Right cardiac atrium (tissue), 5 donors: ENCODE data around the gene GPR17. TPM values are rescaled to one million over a fixed set of nuclear protein-coding genes. Genes with fewer than 3 reads are reported as not detected.

Experiments used
- ATAC-seq, 2 donors: fragments of 200-7000 bp; cut with Tn5 transposase; one replicate each; pipeline versions ENCODE4 v1.8.0 to v1.9.1; 2020; ENCODE audit warnings: moderate library complexity in 2 of 2, mild to moderate bottlenecking in 1 of 2
- DNase-seq, 3 donors: peaks; one replicate each; pipeline ENCODE4 v3.0.0-alpha.2; 2020
- H3K27ac ChIP-seq: one replicate; pipeline ENCODE4 v1.5.1; 2013; ENCODE audit warnings: mild to moderate bottlenecking, low read length, control low read depth, moderate library complexity
- H3K27me3 ChIP-seq: one replicate; pipeline ENCODE4 v1.6.1; 2013; ENCODE audit not compliant: control insufficient read depth, insufficient read depth
- H3K4me1 ChIP-seq: one replicate; pipeline ENCODE4 v1.6.1; 2013; ENCODE audit warnings: low read length; ENCODE audit not compliant: control insufficient read depth, insufficient read depth
- H3K4me3 ChIP-seq: one replicate; pipeline ENCODE4 v1.5.1; 2013; ENCODE audit warnings: low read length, control low read depth
- H3K9me3 ChIP-seq: one replicate; pipeline ENCODE4 v1.6.1; 2013; ENCODE audit warnings: low read length; ENCODE audit not compliant: control insufficient read depth
- WGBS: extraction: QIAGEN DNeasy Blood & Tissue Kit; methylation state at CpG from one replicate; pipeline ENCODE4 v1.1.7; 2013; 5-methylcytosine and 5-hydroxymethylcytosine counted together
- intact Hi-C, 4 donors: fragments of 100-400 bp; cut with DNase I; formaldehyde crosslinking; loops; one replicate each; pipeline versions ENCODE4 v1.11.0 to v1.14.0; 2022 to 2023
- polyA plus RNA-seq: library from polyadenylated mRNA; stranded (reverse); fragments of 200-250 nt; gene quantifications from one replicate; pipeline ENCODE4 v1.2.3, GENCODE V29; 2013
- total RNA-seq, 4 donors: library from RNA; stranded (reverse); fragmentation: NEBNext Ultra II Directional; extraction: Animal tissue kit (Norgen Biotek cat#: 25700); gene quantifications; one replicate each; pipeline ENCODE4 v1.2.1, GENCODE V29; 2021
- donor health status: healthy with polysubstance abuse.
- donor health status: DM: no; HTN: yes; CAD: no.
- donor health status: DM: no; HTN: no; CAD: no.
- donor health status: DM: no; HTN: yes; CAD: no; lungs with severe emphysema.
- donor health status: DM: yes; HTN: yes; CAD: no.

The GPR17 gene
- total and polyA plus RNA-seq, 5 donors, result 0.31 to 4.0 (median 0.40) TPM; not detected in 2

- intact Hi-C loops, result no loop called here
- H3K4me3 ChIP-seq, result no peak overlapping the region
- peaks cover 11% of the 10 kb centered on the region for H3K4me1 ChIP-seq
- DNase-seq (peak; percentile 32 to 66 (median 61)), ATAC-seq (no peak)
- no peaks in the 10 kb centered on the region for H3K9me3 ChIP-seq
- WGBS, result 76% methylated on average over 17 of the region's 17 CpGs
- H3K27me3 ChIP-seq, result no peaks in the 10 kb centered on the region
- H3K27ac ChIP-seq, result peak overlapping the region; percentile 20
These were observed 13.9 kb upstream of the GPR17 start for GRCh38 chr2:127631997-127632581.

- Histone ChIP-seq H3K27ac (peak overlapping the region; percentile 20), H3K9me3 (no peaks in the 10 kb centered on the region), H3K4me3 (no peak overlapping the region), H3K27me3 (no peaks in the 10 kb centered on the region), H3K4me1 (peaks cover 11% of the 10 kb centered on the region)
- DNase-seq (peak; percentile 13 to 59 (median 42)), ATAC-seq (no peak)
- 79% methylated on average over 25 of the region's 25 CpGs for WGBS
- intact Hi-C loops, result no loop called here
These were observed 13.1 kb upstream of the GPR17 start for GRCh38 chr2:127632592-127633489.

- Histone ChIP-seq H3K27ac (peak overlapping the region; percentile 3), H3K4me3 (no peak overlapping the region), H3K4me1 (peaks cover 14% of the 10 kb centered on the region), H3K27me3 (no peaks in the 10 kb centered on the region), H3K9me3 (no peaks in the 10 kb centered on the region)
- intact Hi-C loops, result no loop called here
- 46% methylated on average over 9 of the region's 9 CpGs for WGBS
- ATAC-seq (no peak), DNase-seq (peak in 1 of 3 donors; percentile 31)
These were observed 12.3 kb upstream of the GPR17 start for GRCh38 chr2:127633556-127634065.

GRCh38 chr2:127634066-127634617 lies 11.8 kb upstream of the GPR17 start:
- H3K9me3 ChIP-seq, result no peaks in the 10 kb centered on the region
- H3K27me3 ChIP-seq, result no peaks in the 10 kb centered on the region
- H3K27ac ChIP-seq, result peak overlapping the region; percentile 3
- DNase-seq (peak; percentile 55 to 81 (median 76)), ATAC-seq (peak in 1 of 2 donors; percentile 1)
- no peak overlapping the region for H3K4me3 ChIP-seq
- intact Hi-C loops, result no loop called here
- peaks cover 14% of the 10 kb centered on the region for H3K4me1 ChIP-seq
- WGBS, result 54% methylated on average over 16 of the region's 16 CpGs

GRCh38 chr2:127634626-127635379 lies 11.2 kb upstream of the GPR17 start:
- WGBS, result 88% methylated on average over 17 of the region's 17 CpGs
- no peak overlapping the region for H3K4me3 ChIP-seq
- no peaks in the 10 kb centered on the region for H3K27me3 ChIP-seq
- H3K27ac ChIP-seq, result no peak overlapping the region
- intact Hi-C loops, result no loop called here
- DNase-seq (peak; percentile 15 to 57 (median 52)), ATAC-seq (no peak)
- H3K4me1 ChIP-seq, result peaks cover 14% of the 10 kb centered on the region
- H3K9me3 ChIP-seq, result no peaks in the 10 kb centered on the region

- Histone ChIP-seq H3K9me3 (no peaks in the 10 kb centered on the region), H3K4me3 (no peak overlapping the region), H3K27me3 (no peaks in the 10 kb centered on the region), H3K27ac (no peak overlapping the region), H3K4me1 (peaks cover 14% of the 10 kb centered on the region)
- ATAC-seq (no peak), DNase-seq (peak; percentile 24 to 63 (median 58))
- intact Hi-C loops, result no loop called here
- 93% methylated on average over 19 of the region's 19 CpGs for WGBS
These were observed 10.3 kb upstream of the GPR17 start for GRCh38 chr2:127635380-127636237.

- no peak for ATAC-seq
- WGBS, result 89% methylated on average over 33 of the region's 33 CpGs
- H3K27me3 ChIP-seq, result no peaks in the 10 kb centered on the region
- H3K9me3 ChIP-seq, result no peaks in the 10 kb centered on the region
- peak; percentile 25 to 64 (median 61) for DNase-seq
- intact Hi-C loops, result no loop called here
- H3K4me1 ChIP-seq, result peaks cover 14% of the 10 kb centered on the region
- H3K27ac ChIP-seq, result peak overlapping the region; percentile 16
- H3K4me3 ChIP-seq, result no peak overlapping the region
These were observed 9.4 kb upstream of the GPR17 start for GRCh38 chr2:127636248-127637235.

- H3K4me3 ChIP-seq, result no peak overlapping the region
- DNase-seq, result peak in 2 of 3 donors; percentile 53 to 76
- no peaks in the 10 kb centered on the region for H3K27me3 ChIP-seq
- peak overlapping the region; percentile 16 for H3K27ac ChIP-seq
- H3K9me3 ChIP-seq, result no peaks in the 10 kb centered on the region
- ATAC-seq, result peak; percentile 1 to 2
- H3K4me1 ChIP-seq, result peaks cover 13% of the 10 kb centered on the region
- WGBS, result 55% methylated on average over 13 of the region's 13 CpGs
- intact Hi-C loops, result no loop called here
These were observed 8.7 kb upstream of the GPR17 start for GRCh38 chr2:127637236-127637630.

- intact Hi-C loops, result no loop called here
These were observed 8.2 kb upstream of the GPR17 start for GRCh38 chr2:127637725-127638252.

More at GRCh38 chr2:127637725-127638252, 8.2 kb upstream of the GPR17 start:
- Histone ChIP-seq H3K27me3 (no peaks in the 10 kb centered on the region), H3K9me3 (no peaks in the 10 kb centered on the region), H3K27ac (peak overlapping the region; percentile 71), H3K4me1 (peaks cover 10% of the 10 kb centered on the region), H3K4me3 (no peak overlapping the region)
- DNase-seq (peak; percentile 73 to 81 (median 76)), ATAC-seq (peak; percentile 28 to 45)
- 25% methylated on average over 8 of the region's 8 CpGs for WGBS
